Measurements from ENCODE around the gene SLC35G1.

SLC35G1 gene

DNA sequence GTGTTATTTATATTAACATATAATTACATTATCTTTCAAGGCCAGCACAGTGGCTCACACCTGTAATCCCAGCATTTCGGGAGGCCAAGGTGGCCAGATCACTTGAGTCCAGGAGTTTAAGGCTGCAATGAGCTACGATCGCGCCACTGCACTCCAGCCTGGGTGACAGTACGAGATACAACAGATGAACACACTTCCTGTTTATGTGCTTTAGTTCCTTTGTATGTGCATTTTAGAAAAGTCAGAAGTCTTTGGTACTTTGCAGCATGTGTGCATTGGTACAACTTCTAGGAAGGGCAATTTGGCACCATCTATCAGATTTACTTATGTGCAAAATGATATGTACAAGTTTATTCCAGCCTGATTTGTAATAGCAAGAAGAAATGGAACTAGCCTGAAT is 13.3 kb downstream of the SLC35G1 start:
- Histone ChIP-seq H3K27ac (no peak overlapping the region), H3K9ac (no peak overlapping the region), H3K9me3 (replicated peaks in 1 of 11) (peaks cover 0 to 7% (median 0%) of the 10 kb centered on the region in 11 experiments; a peak in 2 of 22 replicates), H3K4me3 (no peak overlapping the region), H3K4me2 (no peak overlapping the region), H4K20me1 (no peaks in the 10 kb centered on the region), H3K4me1 (peaks cover 0 to 6% (median 0%) of the 10 kb centered on the region in 10 experiments; a peak in 3 of 20 replicates), H3K27me3 (no peaks in the 10 kb centered on the region), H3K36me3 (peaks cover 0 to 29% (median 0%) of the 10 kb centered on the region in 11 experiments; a peak in 9 of 22 replicates)
- TF ChIP-seq Cebpa-rat (IDR thresholded peaks at IDR 0.05) = no peak

- Histone ChIP-seq H3K36me3 (peaks cover 0 to 20% (median 0%) of the 10 kb centered on the region in 11 experiments; a peak in 10 of 22 replicates), H3K27ac (no peak overlapping the region), H3K4me1 (peaks cover 0 to 6% (median 0%) of the 10 kb centered on the region in 10 experiments; a peak in 3 of 20 replicates), H4K20me1 (no peaks in the 10 kb centered on the region), H3K9ac (no peak overlapping the region), H3K27me3 (no peaks in the 10 kb centered on the region), H3K9me3 (replicated peaks in 1 of 11) (peaks cover 0 to 9% (median 0%) of the 10 kb centered on the region in 11 experiments; a peak in 2 of 22 replicates), H3K4me2 (peak overlapping the region in 2 of 11 experiments; percentile 28 to 29; a peak in 3 of 22 replicates), H3K4me3 (no peak overlapping the region)
- TF ChIP-seq Cebpa-rat (IDR thresholded peaks at IDR 0.05) = no peak
Observed at GRCh38 chr10:93911866-93912265, 18.1 kb downstream of the SLC35G1 start.

DNA sequence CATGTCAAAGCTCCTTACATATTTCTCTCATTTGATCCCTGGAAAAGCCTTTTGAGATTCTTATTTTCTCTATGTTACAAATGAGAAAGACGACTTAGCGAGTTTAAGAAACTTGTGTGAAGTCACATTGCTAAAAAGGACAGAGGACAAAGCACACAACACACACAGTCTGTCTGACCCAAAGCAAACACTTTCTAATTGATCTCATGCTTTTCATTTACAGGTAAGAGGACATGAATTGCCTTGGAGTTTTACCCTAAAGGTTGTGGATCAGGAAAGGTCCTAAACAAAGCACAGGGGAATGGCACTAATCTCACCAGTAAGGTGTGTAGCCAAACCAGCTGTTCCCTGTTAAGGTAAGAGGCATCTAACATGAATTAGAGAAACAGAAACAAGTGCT is 18.7 kb downstream of the SLC35G1 start:
- Histone ChIP-seq H3K27me3 (no peaks in the 10 kb centered on the region), H3K36me3 (peaks cover 0 to 17% (median 0%) of the 10 kb centered on the region in 11 experiments; a peak in 5 of 22 replicates), H4K20me1 (no peaks in the 10 kb centered on the region), H3K4me2 (no peak overlapping the region), H3K9me3 (replicated peaks in 1 of 11) (peaks cover 0 to 9% (median 0%) of the 10 kb centered on the region in 11 experiments; a peak in 2 of 22 replicates), H3K4me3 (no peak overlapping the region), H3K4me1 (peaks cover 0 to 6% (median 0%) of the 10 kb centered on the region in 10 experiments; a peak in 3 of 20 replicates), H3K9ac (no peak overlapping the region), H3K27ac (no peak overlapping the region)
- no peak for TF ChIP-seq Cebpa-rat (IDR thresholded peaks at IDR 0.05)

GRCh38 chr10:93913706-93914105 is 19.9 kb downstream of the SLC35G1 start:
- Histone ChIP-seq H3K9ac (no peak overlapping the region), H3K9me3 (replicated peaks in 1 of 11) (peaks cover 0 to 9% (median 0%) of the 10 kb centered on the region in 11 experiments; a peak in 2 of 22 replicates), H3K27ac (no peak overlapping the region), H3K36me3 (peaks cover 0 to 7% (median 0%) of the 10 kb centered on the region in 11 experiments; a peak in 1 of 22 replicates), H3K4me3 (no peak overlapping the region), H4K20me1 (no peaks in the 10 kb centered on the region), H3K27me3 (no peaks in the 10 kb centered on the region), H3K4me1 (peaks cover 0 to 6% (median 0%) of the 10 kb centered on the region in 10 experiments; a peak in 3 of 20 replicates), H3K4me2 (no peak overlapping the region)
- TF ChIP-seq Cebpa-rat (IDR thresholded peaks at IDR 0.05) = no peak

DNA sequence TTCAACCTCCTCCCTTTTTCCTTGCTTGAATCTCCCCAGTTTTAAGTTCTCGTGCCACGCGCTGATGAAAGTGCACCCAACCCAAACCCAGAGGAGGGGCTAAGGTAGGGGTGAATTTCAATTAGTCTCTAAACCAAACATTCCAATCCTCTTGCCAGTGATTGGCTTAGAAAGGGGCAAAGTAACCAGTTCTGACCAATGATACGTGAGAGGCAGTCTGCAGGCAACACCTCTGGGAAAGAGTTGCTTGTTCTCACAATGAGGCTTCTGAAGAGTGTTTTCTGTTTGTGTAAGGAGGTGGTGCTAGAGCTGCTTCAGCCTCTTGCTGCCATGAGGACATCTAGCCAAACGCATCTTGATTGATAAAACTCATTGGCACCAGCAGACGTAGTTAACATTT is 21.8 kb downstream of the SLC35G1 start:
- Histone ChIP-seq H3K27ac (no peak overlapping the region), H4K20me1 (no peaks in the 10 kb centered on the region), H3K9ac (no peak overlapping the region), H3K36me3 (peaks cover 0 to 4% (median 0%) of the 10 kb centered on the region in 11 experiments; a peak in 1 of 22 replicates), H3K4me3 (no peak overlapping the region), H3K9me3 (replicated peaks in 1 of 11) (peaks cover 0 to 9% (median 0%) of the 10 kb centered on the region in 11 experiments; a peak in 2 of 22 replicates), H3K27me3 (no peaks in the 10 kb centered on the region), H3K4me2 (no peak overlapping the region), H3K4me1 (peaks cover 0 to 6% (median 0%) of the 10 kb centered on the region in 10 experiments; a peak in 3 of 20 replicates)
- no peak for TF ChIP-seq Cebpa-rat (IDR thresholded peaks at IDR 0.05)

DNA sequence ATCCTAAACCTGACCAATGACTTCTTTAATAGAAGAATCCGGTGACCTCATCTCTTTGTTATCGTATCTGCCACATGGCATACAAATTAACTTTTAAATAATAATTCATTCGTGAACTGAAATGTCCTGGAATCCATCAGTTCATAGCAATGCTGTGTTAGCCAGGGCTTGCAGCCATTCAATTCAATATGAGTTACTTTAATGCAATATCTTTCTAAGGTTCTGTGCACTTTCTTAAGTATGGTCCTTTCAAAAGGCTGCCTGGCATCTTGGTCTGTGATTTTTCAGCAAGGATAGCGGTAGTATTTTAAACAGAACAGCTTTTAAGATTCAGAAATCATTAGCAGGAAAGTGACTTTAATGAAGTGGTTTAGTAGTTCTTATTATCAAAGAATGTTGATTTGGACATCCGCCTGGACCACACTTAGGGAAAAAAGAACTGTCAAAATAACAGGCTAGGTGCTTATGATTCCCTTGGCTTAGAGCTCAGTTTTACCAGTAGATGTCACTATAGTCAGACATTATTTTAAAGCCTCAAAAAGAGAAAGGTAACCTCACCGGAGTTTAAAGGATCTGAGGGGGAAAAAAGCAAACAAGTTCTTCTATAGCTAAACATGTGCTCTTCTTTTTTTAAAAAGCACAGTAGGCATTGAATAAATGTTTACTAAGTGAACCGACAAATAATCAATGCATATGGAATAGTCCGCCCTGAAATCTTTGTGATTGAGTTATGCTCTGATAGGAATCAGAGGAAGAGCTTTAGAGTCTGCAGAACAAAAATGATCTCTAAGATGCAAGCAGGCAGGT is 22.7 kb downstream of the SLC35G1 start:
- TF ChIP-seq Cebpa-rat (IDR thresholded peaks at IDR 0.05) = no peak
- Histone ChIP-seq H3K27ac (no peak overlapping the region), H3K4me1 (peaks cover 0 to 6% (median 0%) of the 10 kb centered on the region in 10 experiments; a peak in 3 of 20 replicates), H3K27me3 (no peaks in the 10 kb centered on the region), H3K9ac (no peak overlapping the region), H3K4me3 (no peak overlapping the region), H3K4me2 (no peak overlapping the region), H3K36me3 (peaks cover 0 to 3% (median 0%) of the 10 kb centered on the region in 11 experiments; a peak in 1 of 22 replicates), H3K9me3 (replicated peaks in 1 of 11) (peaks cover 0 to 8% (median 0%) of the 10 kb centered on the region in 11 experiments; a peak in 2 of 22 replicates), H4K20me1 (no peaks in the 10 kb centered on the region)

DNA sequence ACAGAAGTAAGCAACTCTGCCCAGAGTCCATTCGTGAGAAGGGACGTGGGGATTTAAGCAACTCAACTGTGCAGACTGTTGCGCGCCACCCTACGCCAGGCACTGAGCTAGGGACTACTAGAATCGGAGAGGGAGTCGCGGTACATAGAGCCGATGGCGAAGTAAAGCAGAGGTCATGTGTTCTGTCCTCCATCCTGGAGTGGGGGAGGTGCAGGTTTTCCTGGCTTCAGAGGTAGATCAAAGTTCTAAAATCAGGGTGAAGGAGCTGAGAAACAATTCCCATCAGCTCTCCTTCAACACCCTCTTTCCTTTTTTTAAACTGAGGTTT is 23.2 kb downstream of the SLC35G1 start:
- Histone ChIP-seq H3K36me3 (no peaks in the 10 kb centered on the region; a peak in 1 of 22 replicates), H3K4me1 (peaks cover 0 to 1% (median 0%) of the 10 kb centered on the region in 10 experiments; a peak in 3 of 20 replicates), H3K4me3 (no peak overlapping the region), H3K27ac (no peak overlapping the region), H3K27me3 (no peaks in the 10 kb centered on the region), H4K20me1 (no peaks in the 10 kb centered on the region), H3K9me3 (replicated peaks in 1 of 11) (0 out of 22 replicates have a peak, but pooled peaks cover 0 to 2% (median 0%) of the 10 kb centered on the region in 11 experiments), H3K9ac (no peak overlapping the region), H3K4me2 (no peak overlapping the region)
- no peak for TF ChIP-seq Cebpa-rat (IDR thresholded peaks at IDR 0.05)

DNA sequence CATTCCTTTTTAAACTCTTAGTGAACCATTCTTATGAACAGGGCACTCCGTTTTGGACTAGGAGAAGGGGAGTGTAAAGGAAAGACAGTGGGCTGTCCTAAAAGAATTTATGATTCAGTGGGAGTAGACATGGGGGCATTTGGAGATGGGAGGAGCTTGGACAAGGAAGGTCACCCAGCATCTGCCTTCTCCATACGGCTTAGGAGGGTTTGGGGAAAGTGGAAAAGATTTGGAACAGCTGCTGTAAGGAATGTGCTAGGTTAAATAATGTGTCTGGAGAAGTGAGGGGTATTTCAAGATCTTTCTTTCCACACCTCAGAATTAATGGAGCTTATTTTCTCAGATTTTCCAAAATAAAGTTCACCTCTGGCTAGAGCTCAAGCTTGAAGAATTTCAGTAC is 24.0 kb downstream of the SLC35G1 start:
- no peak overlapping the region for H3K4me3 ChIP-seq
- no peaks in the 10 kb centered on the region for H3K9me3 ChIP-seq (replicated peaks in 1 of 11)
- no peaks in the 10 kb centered on the region for H4K20me1 ChIP-seq
- no peak overlapping the region for H3K4me2 ChIP-seq
- H3K27me3 ChIP-seq = no peaks in the 10 kb centered on the region
- no peaks in the 10 kb centered on the region; a peak in 1 of 22 replicates for H3K36me3 ChIP-seq
- no peaks in the 10 kb centered on the region for H3K4me1 ChIP-seq
- TF ChIP-seq Cebpa-rat (IDR thresholded peaks at IDR 0.05) = no peak
- H3K9ac ChIP-seq = no peak overlapping the region
- H3K27ac ChIP-seq = no peak overlapping the region

DNA sequence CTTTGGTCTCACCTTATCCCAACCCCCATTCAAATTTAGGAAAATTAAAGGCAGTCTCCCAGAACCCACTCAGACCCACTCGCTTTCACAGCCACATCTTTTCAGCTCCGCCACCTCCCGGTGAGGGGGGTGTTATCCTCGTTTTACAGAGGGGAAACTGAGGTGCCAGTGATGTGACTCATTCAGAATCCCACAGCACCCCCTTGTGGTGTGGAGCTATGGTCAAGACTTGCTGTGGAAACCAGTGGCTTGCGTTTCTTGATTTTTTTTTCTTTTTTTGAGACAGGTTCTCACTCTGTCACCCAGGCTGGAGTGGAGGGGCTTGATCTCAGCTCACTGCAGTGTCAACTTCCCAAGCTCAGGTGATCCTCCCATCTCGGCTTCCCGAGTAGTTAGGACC is 27.6 kb downstream of the SLC35G1 start:
- Histone ChIP-seq H3K4me1 (no peaks in the 10 kb centered on the region), H3K4me2 (no peak overlapping the region), H3K27me3 (no peaks in the 10 kb centered on the region), H3K36me3 (no peaks in the 10 kb centered on the region), H3K27ac (no peak overlapping the region), H3K9ac (no peak overlapping the region), H4K20me1 (no peaks in the 10 kb centered on the region), H3K9me3 (replicated peaks in 1 of 11) (no peaks in the 10 kb centered on the region), H3K4me3 (no peak overlapping the region)
- TF ChIP-seq Cebpa-rat (IDR thresholded peaks at IDR 0.05) = no peak
